PC-3 (cell line): ENCODE data around the gene TMTC2. TPM values are rescaled to one million over a fixed set of nuclear protein-coding genes. Genes with fewer than 3 reads are reported as not detected.
A peak's percentile ranks its signal among the peaks of the same experiment; 100 is the strongest.

ENCODE experiments used
- ATAC-seq: fragments of 200-7000 bp; cut with Tn5 transposase; 2 replicates; pipeline ENCODE4 v1.9.1; 2020; ENCODE audit warnings: mild to moderate bottlenecking, moderate library complexity
- BruUV-seq: library from RNA; stranded (reverse); fragments of 400-500 nt; replicated peaks from 2 replicates; lab custom pipeline; 2021; lab: Mats Ljungman, UMichigan
- CTCF ChIA-PET: fragments of 300-600 bp; sonication (Branson Sonifier 250); formaldehyde crosslinking; loops from one replicate; lab custom pipeline; 2022; ENCODE audit warnings: antibody characterized with exemption; lab: Charles Lee
- POLR2A ChIA-PET: fragments of 300-600 bp; sonication (Branson Sonifier 250); formaldehyde crosslinking; loops from one replicate; lab custom pipeline; 2022; ENCODE audit warnings: antibody characterized with exemption; ENCODE audit not compliant: unreplicated experiment; lab: Charles Lee
- DNase-seq: peaks from one replicate; pipeline ENCODE4 v3.0.0-alpha.2; 2015
- H2AFZ ChIP-seq: fragments of 300-600 bp; sonication (generic); 2 replicates; pipeline ENCODE4 v1.6.0; 2016; ENCODE audit warnings: antibody characterized with exemption, low read length
- H3F3A ChIP-seq: fragments of 300-600 bp; sonication (generic); one replicate; pipeline ENCODE4 v1.6.0; 2017; ENCODE audit warnings: antibody characterized with exemption, low read length, control low read depth, mild to moderate bottlenecking; ENCODE audit not compliant: unreplicated experiment
- H3K27ac ChIP-seq: fragments of 300-600 bp; sonication (generic); 2 replicates; pipeline ENCODE4 v1.5.1; 2016; ENCODE audit warnings: mild to moderate bottlenecking, low read length
- H3K27me3 ChIP-seq: fragments of 300-600 bp; sonication (generic); 2 replicates; pipeline ENCODE4 v1.6.1; 2016; ENCODE audit warnings: low read length, mixed read lengths
- H3K36me3 ChIP-seq: fragments of 300-600 bp; sonication (generic); 2 replicates; pipeline ENCODE4 v1.6.1; 2016; ENCODE audit warnings: low read depth, mixed run types, low read length, mixed read lengths
- H3K4me1 ChIP-seq: fragments of 300-600 bp; sonication (generic); 2 replicates; pipeline ENCODE4 v1.5.1; 2016; ENCODE audit warnings: low read length; ENCODE audit not compliant: insufficient read depth
- H3K4me2 ChIP-seq: fragments of 300-600 bp; sonication (generic); 2 replicates; pipeline ENCODE4 v1.6.0; 2016; ENCODE audit warnings: low read length
- H3K4me3 ChIP-seq: fragments of 300-600 bp; sonication (generic); 2 replicates; pipeline ENCODE4 v1.5.1; 2016; ENCODE audit warnings: mild to moderate bottlenecking, low read length, mixed read lengths
- H3K79me2 ChIP-seq: fragments of 300-600 bp; sonication (generic); 2 replicates; pipeline ENCODE4 v1.6.1; 2017; ENCODE audit warnings: low read length, mixed read lengths
- H3K9ac ChIP-seq: fragments of 300-600 bp; sonication (generic); 2 replicates; pipeline ENCODE4 v1.6.0; 2016; ENCODE audit warnings: mild to moderate bottlenecking, low read length
- H3K9me2 ChIP-seq: fragments of 300-600 bp; sonication (generic); replicated peaks from 2 replicates; pipeline ENCODE4 v1.6.1; 2016; ENCODE audit warnings: mixed run types, low read length, mixed read lengths
- H3K9me3 ChIP-seq: fragments of 300-600 bp; sonication (generic); 2 replicates; pipeline ENCODE4 v1.6.1; 2016; ENCODE audit warnings: low read length, mixed read lengths
- H4K20me1 ChIP-seq: fragments of 300-600 bp; sonication (generic); 2 replicates; pipeline ENCODE4 v1.6.1; 2016; ENCODE audit warnings: low read length, mixed read lengths
- CTCF ChIP-seq: fragments of 300-600 bp; sonication (generic); conservative IDR thresholded peaks from 2 replicates; pipeline ENCODE4 v1.5.1; 2017; ENCODE audit warnings: antibody characterized with exemption, low read depth, mild to moderate bottlenecking, low read length
- EZH2 ChIP-seq: fragments of 300-600 bp; sonication (generic); IDR thresholded peaks from one replicate; pipeline ENCODE4 v1.6.1; 2017; ENCODE audit warnings: antibody characterized with exemption, mild to moderate bottlenecking, low read length; ENCODE audit not compliant: unreplicated experiment
- EZH2phosphoT487 ChIP-seq: fragments of 300-600 bp; sonication (generic); IDR thresholded peaks from 2 replicates; pipeline ENCODE4 v1.6.1; 2018; ENCODE audit warnings: mild to moderate bottlenecking, antibody characterized with exemption, low read length, borderline replicate concordance
- intact Hi-C: fragments of 100-400 bp; cut with micrococcal nuclease; formaldehyde crosslinking; loops from 2 replicates; pipeline ENCODE4 v1.9.0; 2023
- total RNA-seq: library from RNA; depleted of rRNA; stranded (reverse); fragments of >200 nt; gene quantifications from 2 replicates; pipeline ENCODE4 v1.2.3, GENCODE V29; 2014

The TMTC2 gene
- total RNA-seq, 1 experiment from 2014 or later: 10.7 TPM

GRCh38 chr12:82651489-82651888 is 35.2 kb upstream of the TMTC2 start:
- Histone ChIP-seq H3K4me2 (peak overlapping the region; percentile 68), H3K27me3 (no peaks in the 10 kb centered on the region), H3K9me2 (no peaks in the 10 kb centered on the region), H4K20me1 (no peaks in the 10 kb centered on the region), H3K79me2 (no peaks in the 10 kb centered on the region), H3K9ac (peak overlapping the region; percentile 82), H3K4me3 (peak overlapping the region; percentile 16; the same call in 1 of the 2 replicates), H3K4me1 (peaks cover 35% of the 10 kb centered on the region), H3F3A (no peaks in the 10 kb centered on the region), H3K36me3 (no peaks in the 10 kb centered on the region), H3K9me3 (no peaks in the 10 kb centered on the region), H2AFZ (no peak overlapping the region), H3K27ac (peak overlapping the region; percentile 96)
- TF ChIP-seq EZH2phosphoT487 (no peak), EZH2 (no peak), CTCF (no peak)
- POLR2A ChIA-PET: interaction anchor here (0.8 kb wide), 1 partner anchor 34 kb away, joined by 4 read pairs; no protein-coding TSS in a partner anchor
- CTCF ChIA-PET: no interaction called here
- BruUV-seq: no TSS peak
- peak; percentile 93 for DNase-seq
- intact Hi-C loops: loop anchor here (2.0 kb wide), 1 partner anchor 35 kb away; the partner anchor contains the start of gene TMTC2
- ATAC-seq: peak; percentile 80

DNA sequence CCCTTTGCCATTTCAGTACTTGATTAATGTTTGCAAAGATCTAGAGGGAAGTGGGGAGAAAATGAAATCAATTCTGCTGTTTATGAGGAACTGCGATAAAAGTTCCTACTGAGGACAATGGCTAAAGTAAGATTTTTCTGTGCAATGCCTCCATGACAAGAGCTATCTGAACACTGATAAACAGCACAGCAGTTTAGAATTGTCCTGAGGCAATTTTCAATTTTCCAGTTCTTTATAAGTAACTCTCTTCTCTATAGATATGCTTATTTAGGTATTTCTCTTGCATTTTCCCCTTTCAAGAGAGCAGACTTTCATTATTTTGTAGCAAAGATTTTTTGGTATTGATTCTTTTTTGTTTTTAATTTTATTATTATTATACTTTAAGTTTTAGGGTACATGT is 34.6 kb upstream of the TMTC2 start:
- no peak for ATAC-seq
- H3F3A ChIP-seq: no peaks in the 10 kb centered on the region
- H3K4me1 ChIP-seq: peaks cover 35% of the 10 kb centered on the region
- H3K9me2 ChIP-seq: no peaks in the 10 kb centered on the region
- no peak for DNase-seq
- H3K27ac ChIP-seq: peak overlapping the region; percentile 96
- H3K9ac ChIP-seq: peak overlapping the region; percentile 68
- no peak overlapping the region for H2AFZ ChIP-seq
- H3K4me3 ChIP-seq: no peak overlapping the region
- peak overlapping the region; percentile 44 for H3K4me2 ChIP-seq
- no TSS peak for BruUV-seq
- H3K36me3 ChIP-seq: no peaks in the 10 kb centered on the region
- ChIA-PET POLR2A (no interaction called here), CTCF (no interaction called here)
- intact Hi-C loops: no loop called here
- H3K79me2 ChIP-seq: no peaks in the 10 kb centered on the region
- no peak for TF ChIP-seq EZH2phosphoT487
- TF ChIP-seq CTCF: no peak
- TF ChIP-seq EZH2: no peak
- no peaks in the 10 kb centered on the region for H4K20me1 ChIP-seq
- H3K9me3 ChIP-seq: no peaks in the 10 kb centered on the region
- no peaks in the 10 kb centered on the region for H3K27me3 ChIP-seq

DNA sequence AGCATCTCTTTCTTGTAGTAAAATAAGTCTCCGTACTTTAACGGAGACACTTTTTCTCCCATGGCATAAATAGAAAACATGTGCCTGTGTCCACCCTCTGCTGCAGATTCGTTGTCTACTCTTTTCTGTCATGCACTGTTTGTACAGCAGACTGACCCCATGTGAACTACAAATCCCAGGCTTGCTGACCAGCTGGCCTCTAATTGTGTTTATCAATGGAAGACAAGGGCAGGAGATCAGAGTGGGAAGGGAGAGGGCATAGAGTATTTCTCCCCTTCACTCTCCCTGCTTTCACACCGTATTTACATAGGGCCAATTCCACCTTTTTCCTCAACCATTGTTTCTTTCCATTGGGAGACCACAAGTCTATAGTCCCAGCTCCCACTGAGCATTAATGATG is 31.0 kb upstream of the TMTC2 start:
- Histone ChIP-seq H2AFZ (no peak overlapping the region), H4K20me1 (no peaks in the 10 kb centered on the region), H3K4me2 (no peak overlapping the region), H3K9ac (no peak overlapping the region), H3K4me3 (no peak overlapping the region), H3K27ac (no peak overlapping the region), H3F3A (no peaks in the 10 kb centered on the region), H3K36me3 (no peaks in the 10 kb centered on the region), H3K9me2 (no peaks in the 10 kb centered on the region), H3K9me3 (no peaks in the 10 kb centered on the region), H3K27me3 (no peaks in the 10 kb centered on the region), H3K79me2 (no peaks in the 10 kb centered on the region), H3K4me1 (peaks cover 22% of the 10 kb centered on the region)
- BruUV-seq: no TSS peak
- no peak for ATAC-seq
- intact Hi-C loops: no loop called here
- DNase-seq: no peak
- ChIA-PET CTCF (no interaction called here), POLR2A (no interaction called here)
- no peak for TF ChIP-seq EZH2phosphoT487
- TF ChIP-seq CTCF: no peak
- no peak for TF ChIP-seq EZH2
